ENCODE measurements around the gene HARS1.

GRCh38 chr5:140633021-140633471 is 58.1 kb downstream of the HARS1 start, which contains the start of gene CD14:
- TF ChIP-seq POLR2A (IDR thresholded peaks at IDR 0.05) (peak in 1 of 3 donors; percentile 56), CTCF (IDR thresholded peaks at IDR 0.05) (no peak)

Data from body of pancreas (tissue), 4 donors.